Esophagus muscularis mucosa (tissue), 4 donors: ENCODE data around the gene PIP4K2A. TPM values are rescaled to one million over a fixed set of nuclear protein-coding genes. Genes with fewer than 3 reads are reported as not detected.

Experiments used
- DNase-seq: peaks from one replicate; pipeline ENCODE4 v3.0.0-alpha.2; 2017; ENCODE audit errors: extremely low spot score
- H3K27ac ChIP-seq, 4 donors: fragments of 200-600 bp; sonication (generic); replicated peaks in 1 of 4; 1 replicate in 3 of 4; 2 replicates in 1 of 4; pipeline ENCODE4 v1.5.1; 2016 to 2019; ENCODE audit warnings: mild to moderate bottlenecking in 1 of 4
- H3K27me3 ChIP-seq, 4 donors: fragments of 200-600 bp; sonication (generic); one replicate each; pipeline versions ENCODE4 v1.5.1 to v1.6.0; 2016 to 2019
- H3K36me3 ChIP-seq, 4 donors: fragments of 200-600 bp; sonication (generic); one replicate each; pipeline ENCODE4 v1.5.1; 2016 to 2019
- H3K4me1 ChIP-seq, 4 donors: fragments of 200-600 bp; sonication (generic); one replicate each; pipeline ENCODE4 v1.5.1; 2016 to 2019
- H3K4me3 ChIP-seq, 4 donors: fragments of 200-600 bp; sonication (generic); 1 replicate in 2 of 4; 2 replicates in 2 of 4; pipeline ENCODE4 v1.5.1; 2016 to 2019; ENCODE audit warnings: mild to moderate bottlenecking in 4 of 4, moderate library complexity in 1 of 4
- H3K9me3 ChIP-seq, 4 donors: fragments of 200-600 bp; sonication (generic); 1 replicate in 3 of 4; 2 replicates in 1 of 4; pipeline ENCODE4 v1.5.1; 2016 to 2019
- EP300 ChIP-seq: sonication (generic); formaldehyde crosslinking; IDR thresholded peaks from one replicate; pipeline ENCODE4 v1.6.1; 2017; ENCODE audit warnings: antibody characterized with exemption
- POLR2A ChIP-seq: fragments of 450-650 bp; IDR thresholded peaks from one replicate; pipeline ENCODE4 v1.6.1; 2017; ENCODE audit warnings: antibody characterized with exemption, moderate library complexity, mild to moderate bottlenecking, low read depth
- POLR2AphosphoS5 ChIP-seq, 2 donors: sonication (generic); formaldehyde crosslinking; IDR thresholded peaks; one replicate each; pipeline ENCODE4 v1.6.1; 2017; ENCODE audit warnings: antibody characterized with exemption in 2 of 2
- WGBS: methylation state at CpG from one replicate; pipeline ENCODE4 v1.1.5; 2018; 5-methylcytosine and 5-hydroxymethylcytosine counted together
- intact Hi-C: fragments of 100-400 bp; cut with DNase I; formaldehyde crosslinking; loops from one replicate; pipeline ENCODE4 v1.15.1; 2023
- total RNA-seq, 4 donors: library from RNA; depleted of rRNA; stranded (reverse); fragments of >200 nt; gene quantifications; one replicate each; pipeline versions ENCODE4 v1.1.0 to v1.2.1, GENCODE V29; 2016
- TF ChIP-seq, protein P1 (sequence below), 3 experiments: fragments of 200-600 bp in 2 of 3; fragments of 450-650 bp in 1 of 3; sonication (generic) in 2 of 3; IDR thresholded peaks; one replicate each; pipeline ENCODE4 v1.5.1; 2017 to 2019; ENCODE audit warnings: antibody characterized with exemption in 3 of 3, mild to moderate bottlenecking in 2 of 3, moderate library complexity in 1 of 3

PIP4K2A gene
- total RNA-seq, 4 donors from 2014 or later = 26.2 to 34.3 (median 32.5) TPM

DNA sequence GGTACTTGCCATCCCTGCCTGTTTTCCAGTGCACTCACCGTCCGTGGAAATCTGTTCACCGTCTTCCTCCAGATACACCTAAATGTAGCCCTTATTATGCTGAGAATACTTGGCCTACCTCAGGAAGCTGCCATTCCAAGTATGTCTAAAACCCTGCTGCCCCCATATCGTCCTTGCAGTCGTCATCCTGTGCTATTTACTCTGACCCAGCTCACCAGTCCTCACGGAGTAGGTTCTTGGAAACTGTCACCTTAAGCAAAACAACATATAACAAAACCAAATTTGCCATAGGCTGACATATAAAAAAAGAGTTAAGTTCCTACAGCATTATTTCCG, 880 bp upstream of the PIP4K2A start:
- H3K9me3 ChIP-seq = no peaks in the 10 kb centered on the region
- no peak for DNase-seq
- no peaks in the 10 kb centered on the region for H3K27me3 ChIP-seq
- no peaks in the 10 kb centered on the region for H3K36me3 ChIP-seq
- TF ChIP-seq, protein P1, sequence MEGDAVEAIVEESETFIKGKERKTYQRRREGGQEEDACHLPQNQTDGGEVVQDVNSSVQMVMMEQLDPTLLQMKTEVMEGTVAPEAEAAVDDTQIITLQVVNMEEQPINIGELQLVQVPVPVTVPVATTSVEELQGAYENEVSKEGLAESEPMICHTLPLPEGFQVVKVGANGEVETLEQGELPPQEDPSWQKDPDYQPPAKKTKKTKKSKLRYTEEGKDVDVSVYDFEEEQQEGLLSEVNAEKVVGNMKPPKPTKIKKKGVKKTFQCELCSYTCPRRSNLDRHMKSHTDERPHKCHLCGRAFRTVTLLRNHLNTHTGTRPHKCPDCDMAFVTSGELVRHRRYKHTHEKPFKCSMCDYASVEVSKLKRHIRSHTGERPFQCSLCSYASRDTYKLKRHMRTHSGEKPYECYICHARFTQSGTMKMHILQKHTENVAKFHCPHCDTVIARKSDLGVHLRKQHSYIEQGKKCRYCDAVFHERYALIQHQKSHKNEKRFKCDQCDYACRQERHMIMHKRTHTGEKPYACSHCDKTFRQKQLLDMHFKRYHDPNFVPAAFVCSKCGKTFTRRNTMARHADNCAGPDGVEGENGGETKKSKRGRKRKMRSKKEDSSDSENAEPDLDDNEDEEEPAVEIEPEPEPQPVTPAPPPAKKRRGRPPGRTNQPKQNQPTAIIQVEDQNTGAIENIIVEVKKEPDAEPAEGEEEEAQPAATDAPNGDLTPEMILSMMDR (IDR thresholded peaks at IDR 0.05) = no peak
- no peak for TF ChIP-seq POLR2AphosphoS5 (IDR thresholded peaks at IDR 0.05)
- no peak for TF ChIP-seq POLR2A
- no peak for TF ChIP-seq EP300
- peak overlapping the region; percentile 81 to 88 (median 88) for H3K27ac ChIP-seq
- WGBS = 77% methylated on average over 7 of the region's 7 CpGs
- peak overlapping the region; percentile 75 to 99 (median 95) for H3K4me3 ChIP-seq
- peaks cover 15 to 31% (median 29%) of the 10 kb centered on the region in 4 donors for H3K4me1 ChIP-seq
- intact Hi-C loops = loop anchor here (10.0 kb wide), 6 partner anchors 90 to 710 kb away; partner anchors contain the start of genes BMI1 and DNAJC1

DNA sequence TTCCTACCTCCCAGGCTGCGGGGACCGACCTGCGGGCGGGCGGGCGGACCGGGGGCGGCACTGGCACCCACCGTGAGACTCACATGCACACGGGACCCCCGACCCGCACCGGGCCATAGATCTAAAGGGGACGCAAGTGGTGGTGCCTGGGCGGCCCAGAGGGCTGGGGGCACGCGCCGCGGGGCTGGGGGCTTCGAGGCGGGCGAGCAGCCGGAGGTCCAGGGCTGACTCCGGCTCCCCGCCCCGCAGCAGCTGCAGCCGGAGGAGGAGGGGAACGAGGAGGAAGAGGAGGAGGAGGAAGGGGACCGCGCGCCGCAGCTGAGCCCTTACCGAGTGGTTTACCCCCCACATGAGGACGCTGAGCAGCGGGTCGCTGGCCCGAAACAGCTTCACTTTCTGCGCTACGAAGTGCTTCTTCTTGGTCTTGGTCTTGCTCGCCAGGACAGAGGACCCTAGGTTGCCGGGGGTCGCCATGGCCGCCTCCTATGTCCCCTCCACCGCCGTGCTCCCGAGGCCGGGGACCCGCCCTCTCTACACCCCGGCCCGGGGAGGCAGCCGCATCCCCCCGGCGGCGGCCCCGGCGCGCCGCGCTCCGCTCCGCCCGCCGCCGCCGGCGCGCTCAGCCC, 412 bp downstream of the PIP4K2A start:
- no peaks in the 10 kb centered on the region for H3K27me3 ChIP-seq
- no peak for DNase-seq
- H3K4me1 ChIP-seq = peaks cover 16 to 35% (median 33%) of the 10 kb centered on the region in 4 donors
- H3K4me3 ChIP-seq = peak overlapping the region; percentile 75 to 99 (median 95)
- H3K27ac ChIP-seq = peak overlapping the region; percentile 85 to 91 (median 86)
- 1% methylated on average over 16 of the region's 67 CpGs for WGBS
- no peaks in the 10 kb centered on the region for H3K36me3 ChIP-seq
- no peaks in the 10 kb centered on the region for H3K9me3 ChIP-seq
- intact Hi-C loops = loop anchor here (10.0 kb wide), 6 partner anchors 89 to 709 kb away; partner anchors contain the start of genes BMI1 and DNAJC1
- TF ChIP-seq EP300 (no peak), POLR2AphosphoS5 (IDR thresholded peaks at IDR 0.05) (no peak), POLR2A (no peak)
- TF ChIP-seq, protein P1 (IDR thresholded peaks at IDR 0.05) = no peak

DNA sequence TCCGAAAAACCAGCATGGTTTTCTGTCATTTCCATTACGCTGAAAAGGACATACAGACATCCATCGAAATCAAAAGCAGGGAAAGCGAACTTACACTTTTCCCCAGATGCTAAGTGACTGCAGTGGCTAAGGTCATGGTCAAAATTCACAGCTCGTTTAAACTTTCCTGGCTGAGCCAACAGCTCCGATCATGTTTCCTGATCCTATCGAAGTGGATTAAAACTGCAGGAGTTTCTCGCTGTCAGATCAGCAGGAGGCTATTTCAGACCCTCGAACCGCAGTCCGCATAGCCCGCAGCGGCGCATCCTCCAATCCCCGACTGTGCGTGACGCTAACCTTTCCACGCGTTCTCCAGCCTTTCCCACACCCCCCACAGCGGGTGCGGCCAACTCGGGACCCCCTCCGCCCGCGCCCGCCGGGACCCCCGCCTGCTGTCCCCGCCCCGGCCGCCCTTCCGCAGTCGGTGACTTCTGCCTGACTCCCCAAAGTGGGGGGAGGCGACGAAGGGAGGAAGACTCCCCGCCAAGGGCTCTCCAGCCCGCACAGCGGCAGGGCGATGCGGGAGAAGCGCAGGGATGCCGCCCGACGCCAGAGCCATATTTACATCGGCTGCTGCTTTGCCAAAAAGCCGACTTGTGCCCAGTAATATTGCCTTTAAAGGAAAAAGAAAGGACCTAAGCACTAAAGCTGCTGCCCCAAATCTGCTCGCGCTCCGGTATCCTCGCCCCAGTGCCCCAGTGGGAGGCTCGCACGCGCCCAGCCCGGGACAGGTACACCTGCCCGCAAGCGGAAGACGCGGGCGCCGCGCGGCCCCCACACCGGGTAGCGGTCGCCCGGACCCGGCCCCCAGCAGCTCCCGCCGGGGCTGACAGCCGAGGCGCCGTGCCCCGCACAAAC, 1.2 kb downstream of the PIP4K2A start:
- Histone ChIP-seq H3K36me3 (no peaks in the 10 kb centered on the region), H3K4me3 (peak overlapping the region; percentile 75 to 99 (median 95)), H3K9me3 (no peaks in the 10 kb centered on the region), H3K27ac (peak overlapping the region; percentile 85 to 91 (median 86)), H3K27me3 (no peaks in the 10 kb centered on the region), H3K4me1 (peaks cover 16 to 35% (median 33%) of the 10 kb centered on the region in 4 donors)
- DNase-seq = no peak
- TF ChIP-seq EP300 (no peak), POLR2AphosphoS5 (IDR thresholded peaks at IDR 0.05) (no peak)
- TF ChIP-seq, protein P1 (IDR thresholded peaks at IDR 0.05) = no peak
- under 1% methylated on average over 15 of the region's 73 CpGs for WGBS
- intact Hi-C loops = loop anchor here (10.0 kb wide), 6 partner anchors 88 to 708 kb away; partner anchors contain the start of genes BMI1 and DNAJC1

DNA sequence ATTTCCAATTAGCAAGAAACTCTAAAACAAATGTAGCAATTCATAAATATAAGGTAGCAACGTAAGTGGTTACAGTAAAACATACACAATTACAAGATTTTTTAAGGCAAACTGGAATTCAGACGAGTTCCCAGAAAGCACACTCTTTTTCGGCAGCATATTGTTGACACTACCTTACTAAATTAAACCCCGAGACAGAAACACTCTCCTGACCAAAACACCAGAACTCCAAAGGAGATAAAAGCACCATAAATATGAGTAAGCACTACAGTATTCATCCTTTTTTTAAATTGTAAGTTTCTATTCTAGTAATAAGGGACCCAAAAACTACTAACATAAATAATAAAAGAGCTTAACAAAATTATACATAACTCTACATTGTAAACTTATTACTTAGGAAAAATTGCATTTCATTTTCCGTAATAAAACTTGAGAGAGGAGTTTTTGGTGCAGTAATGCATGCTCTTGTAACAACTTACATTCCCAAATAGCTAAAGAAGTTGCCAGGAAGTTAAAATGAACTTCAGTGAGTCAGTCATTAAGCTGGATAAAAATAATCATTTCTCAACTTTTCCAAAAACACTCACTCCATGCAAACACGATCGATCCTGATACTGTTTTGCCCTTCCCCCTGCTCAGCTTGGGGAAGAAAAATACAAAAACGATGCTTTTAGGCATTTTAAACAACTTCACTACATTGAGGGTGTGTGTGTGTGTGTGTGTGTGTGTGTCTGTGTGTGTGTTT, 2.0 kb downstream of the PIP4K2A start:
- Histone ChIP-seq H3K4me3 (peak overlapping the region; percentile 75 to 99 (median 95)), H3K27ac (peak overlapping the region; percentile 85 to 91 (median 86)), H3K4me1 (peaks cover 16 to 35% (median 33%) of the 10 kb centered on the region in 4 donors), H3K36me3 (no peaks in the 10 kb centered on the region), H3K27me3 (no peaks in the 10 kb centered on the region), H3K9me3 (no peaks in the 10 kb centered on the region)
- intact Hi-C loops = loop anchor here (10.0 kb wide), 6 partner anchors 88 to 708 kb away; partner anchors contain the start of genes BMI1 and DNAJC1
- TF ChIP-seq POLR2AphosphoS5 (IDR thresholded peaks at IDR 0.05) = no peak
- no peak for TF ChIP-seq EP300
- no peak for DNase-seq
- WGBS = 21% methylated on average over 8 of the region's 8 CpGs
